ENCODE data around the gene SFMBT2.

DNA sequence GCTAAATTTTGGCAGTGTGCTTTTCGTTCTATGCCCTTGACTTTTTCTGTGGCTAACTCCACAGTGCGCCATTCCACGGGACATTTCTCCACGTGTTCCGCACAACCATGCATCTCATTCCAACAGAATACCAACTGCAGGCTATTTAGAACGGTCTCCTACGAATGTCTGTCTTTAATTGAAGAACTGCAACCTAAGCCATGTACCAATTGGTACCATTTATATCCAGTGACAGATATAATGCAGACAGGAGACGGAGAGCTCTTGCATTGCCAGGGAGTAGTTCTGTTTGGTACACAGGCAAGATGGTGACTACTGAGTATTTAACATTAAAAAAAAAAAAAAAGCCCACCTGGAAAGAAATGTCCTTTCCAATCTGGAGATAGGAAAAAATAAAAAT lies 9.1 kb downstream of the SFMBT2 start:
- TF ChIP-seq CTCF (IDR thresholded peaks at IDR 0.05): no peak
- no peak for TF ChIP-seq EP300 (IDR thresholded peaks at IDR 0.05)
- TF ChIP-seq POLR2A (IDR thresholded peaks at IDR 0.05): no peak
- TF ChIP-seq POLR2AphosphoS5 (IDR thresholded peaks at IDR 0.05): no peak

Data from suprapubic skin (tissue), 4 donors.